HUES48 (cell line): ENCODE data around the gene SDS.

Experiments used
- H3K27ac ChIP-seq: one replicate; pipeline ENCODE4 v1.7.0; 2013; ENCODE audit warnings: low read depth, low read length, inconsistent platforms
- H3K27me3 ChIP-seq: 2 replicates; pipeline ENCODE4 v1.6.1; 2013; ENCODE audit warnings: mild to moderate bottlenecking, low read length; ENCODE audit not compliant: control insufficient read depth, insufficient read depth
- H3K36me3 ChIP-seq: 2 replicates; pipeline ENCODE4 v1.6.1; 2013; ENCODE audit warnings: low read length; ENCODE audit not compliant: control insufficient read depth, insufficient read depth
- H3K4me1 ChIP-seq: 2 replicates; pipeline ENCODE4 v1.6.1; 2013; ENCODE audit warnings: mild to moderate bottlenecking, low read length; ENCODE audit not compliant: control insufficient read depth, insufficient read depth
- H3K4me3 ChIP-seq: 2 replicates; pipeline ENCODE4 v1.5.1; 2013; ENCODE audit warnings: mild to moderate bottlenecking, low read depth, low read length
- H3K9ac ChIP-seq: 2 replicates; pipeline ENCODE4 v1.6.1; 2013; ENCODE audit warnings: mild to moderate bottlenecking, low read depth, low read length, moderate library complexity
- H3K9me3 ChIP-seq: 2 replicates; pipeline ENCODE4 v1.6.1; 2013; ENCODE audit warnings: low read length; ENCODE audit not compliant: control insufficient read depth, insufficient read depth

The SDS gene

GRCh38 chr12:113409462-113410124 lies 5.9 kb upstream of the SDS start:
- no peaks in the 10 kb centered on the region for H3K9me3 ChIP-seq
- H3K4me1 ChIP-seq, result peaks cover 10% of the 10 kb centered on the region
- H3K4me3 ChIP-seq, result no peak overlapping the region
- H3K36me3 ChIP-seq, result no peaks in the 10 kb centered on the region
- no peaks in the 10 kb centered on the region for H3K27me3 ChIP-seq
- no peak overlapping the region for H3K9ac ChIP-seq
- no peak overlapping the region for H3K27ac ChIP-seq

GRCh38 chr12:113408756-113409298 lies 5.1 kb upstream of the SDS start:
- H3K36me3 ChIP-seq, result no peaks in the 10 kb centered on the region
- no peak overlapping the region for H3K9ac ChIP-seq
- no peaks in the 10 kb centered on the region for H3K9me3 ChIP-seq
- H3K27me3 ChIP-seq, result no peaks in the 10 kb centered on the region
- H3K4me1 ChIP-seq, result peaks cover 10% of the 10 kb centered on the region
- no peak overlapping the region for H3K4me3 ChIP-seq
- H3K27ac ChIP-seq, result no peak overlapping the region

GRCh38 chr12:113407931-113408600 lies 4.4 kb upstream of the SDS start:
- no peak overlapping the region for H3K4me3 ChIP-seq
- peaks cover 10% of the 10 kb centered on the region for H3K4me1 ChIP-seq
- no peaks in the 10 kb centered on the region for H3K27me3 ChIP-seq
- no peaks in the 10 kb centered on the region for H3K9me3 ChIP-seq
- H3K36me3 ChIP-seq, result no peaks in the 10 kb centered on the region
- H3K9ac ChIP-seq, result no peak overlapping the region
- H3K27ac ChIP-seq, result no peak overlapping the region

GRCh38 chr12:113405694-113406093 lies 2.0 kb upstream of the SDS start:
- peaks cover 10% of the 10 kb centered on the region for H3K4me1 ChIP-seq
- H3K36me3 ChIP-seq, result no peaks in the 10 kb centered on the region
- no peaks in the 10 kb centered on the region for H3K9me3 ChIP-seq
- no peak overlapping the region for H3K4me3 ChIP-seq
- no peak overlapping the region for H3K27ac ChIP-seq
- no peaks in the 10 kb centered on the region for H3K27me3 ChIP-seq
- H3K9ac ChIP-seq, result no peak overlapping the region

GRCh38 chr12:113402586-113403260 lies 964 bp downstream of the SDS start:
- Histone ChIP-seq H3K9ac (no peak overlapping the region), H3K36me3 (no peaks in the 10 kb centered on the region), H3K9me3 (no peaks in the 10 kb centered on the region)

GRCh38 chr12:113401066-113402000 lies 2.4 kb downstream of the SDS start:
- Histone ChIP-seq H3K9ac (no peak overlapping the region), H3K27me3 (no peaks in the 10 kb centered on the region), H3K9me3 (no peaks in the 10 kb centered on the region)

More at GRCh38 chr12:113402586-113403260, 964 bp downstream of the SDS start:
- no peaks in the 10 kb centered on the region for H3K27me3 ChIP-seq
- no peak overlapping the region for H3K4me3 ChIP-seq
- H3K4me1 ChIP-seq, result peaks cover 10% of the 10 kb centered on the region
- no peak overlapping the region for H3K27ac ChIP-seq

GRCh38 chr12:113400362-113400761 lies 3.3 kb downstream of the SDS start:
- Histone ChIP-seq H3K27ac (no peak overlapping the region), H3K36me3 (no peaks in the 10 kb centered on the region), H3K4me1 (peaks cover 4% of the 10 kb centered on the region), H3K9ac (no peak overlapping the region), H3K27me3 (no peaks in the 10 kb centered on the region), H3K4me3 (no peak overlapping the region), H3K9me3 (no peaks in the 10 kb centered on the region)

More at GRCh38 chr12:113401066-113402000, 2.4 kb downstream of the SDS start:
- H3K4me1 ChIP-seq, result peaks cover 10% of the 10 kb centered on the region
- H3K4me3 ChIP-seq, result no peak overlapping the region
- H3K27ac ChIP-seq, result no peak overlapping the region
- H3K36me3 ChIP-seq, result no peaks in the 10 kb centered on the region

GRCh38 chr12:113399490-113399889 lies 4.2 kb downstream of the SDS start:
- no peaks in the 10 kb centered on the region for H3K9me3 ChIP-seq

GRCh38 chr12:113398346-113399290 lies 5.1 kb downstream of the SDS start:
- Histone ChIP-seq H3K4me3 (no peak overlapping the region), H3K9ac (no peak overlapping the region), H3K9me3 (no peaks in the 10 kb centered on the region)

More at GRCh38 chr12:113399490-113399889, 4.2 kb downstream of the SDS start:
- Histone ChIP-seq H3K36me3 (no peaks in the 10 kb centered on the region), H3K27ac (no peak overlapping the region), H3K4me1 (no peaks in the 10 kb centered on the region; the same call in 1 of the 2 replicates), H3K27me3 (no peaks in the 10 kb centered on the region), H3K9ac (no peak overlapping the region), H3K4me3 (no peak overlapping the region)

More at GRCh38 chr12:113398346-113399290, 5.1 kb downstream of the SDS start:
- no peak overlapping the region for H3K27ac ChIP-seq
- H3K27me3 ChIP-seq, result no peaks in the 10 kb centered on the region
- H3K4me1 ChIP-seq, result no peaks in the 10 kb centered on the region
- no peaks in the 10 kb centered on the region for H3K36me3 ChIP-seq
